ENCODE measurements around the gene SLC25A43.

DNA sequence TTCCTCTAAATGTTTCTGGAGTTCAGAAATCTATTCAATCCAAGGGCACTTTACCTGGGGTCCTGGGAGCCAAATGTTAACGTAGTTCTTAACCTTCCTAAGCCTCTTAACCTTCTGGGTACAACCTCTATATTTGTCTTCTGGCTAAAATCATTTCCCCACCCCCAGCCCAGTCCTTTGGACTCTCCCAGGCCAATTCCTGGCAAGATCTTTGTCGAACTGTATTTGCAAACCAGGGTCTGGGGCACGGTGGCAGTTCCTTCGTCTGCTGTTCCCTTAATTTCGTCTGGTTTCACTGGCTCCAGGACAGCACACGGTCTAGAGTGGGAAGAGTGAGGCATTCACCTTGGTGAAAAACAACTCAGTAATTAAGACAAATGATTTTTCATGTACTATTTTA, 68.3 kb downstream of the SLC25A43 start:
- TF ChIP-seq GATA3 (IDR thresholded peaks at IDR 0.05; ENCODE audit: low read depth, low read length) (no peak), GATA2 (IDR thresholded peaks at IDR 0.05; ENCODE audit: low read depth, low read length) (no peak)

Data from SH-SY5Y (cell line).